AG10803 (cell line): ENCODE results near the gene MALAT1.

Experiments used
- DNase-seq: peaks from one replicate; pipeline ENCODE4 v3.0.0; 2010; ENCODE audit warnings: low read depth
- H3K4me3 ChIP-seq: 2 replicates; pipeline ENCODE4 v1.5.1; 2011; ENCODE audit warnings: mild to moderate bottlenecking, low read length, control low read depth
- TF ChIP-seq, protein P1 (sequence below): conservative IDR thresholded peaks from 2 replicates; pipeline ENCODE4 v1.5.1; 2011; ENCODE audit warnings: mild to moderate bottlenecking, low read length, control low read depth, inconsistent platforms

The MALAT1 gene

DNA sequence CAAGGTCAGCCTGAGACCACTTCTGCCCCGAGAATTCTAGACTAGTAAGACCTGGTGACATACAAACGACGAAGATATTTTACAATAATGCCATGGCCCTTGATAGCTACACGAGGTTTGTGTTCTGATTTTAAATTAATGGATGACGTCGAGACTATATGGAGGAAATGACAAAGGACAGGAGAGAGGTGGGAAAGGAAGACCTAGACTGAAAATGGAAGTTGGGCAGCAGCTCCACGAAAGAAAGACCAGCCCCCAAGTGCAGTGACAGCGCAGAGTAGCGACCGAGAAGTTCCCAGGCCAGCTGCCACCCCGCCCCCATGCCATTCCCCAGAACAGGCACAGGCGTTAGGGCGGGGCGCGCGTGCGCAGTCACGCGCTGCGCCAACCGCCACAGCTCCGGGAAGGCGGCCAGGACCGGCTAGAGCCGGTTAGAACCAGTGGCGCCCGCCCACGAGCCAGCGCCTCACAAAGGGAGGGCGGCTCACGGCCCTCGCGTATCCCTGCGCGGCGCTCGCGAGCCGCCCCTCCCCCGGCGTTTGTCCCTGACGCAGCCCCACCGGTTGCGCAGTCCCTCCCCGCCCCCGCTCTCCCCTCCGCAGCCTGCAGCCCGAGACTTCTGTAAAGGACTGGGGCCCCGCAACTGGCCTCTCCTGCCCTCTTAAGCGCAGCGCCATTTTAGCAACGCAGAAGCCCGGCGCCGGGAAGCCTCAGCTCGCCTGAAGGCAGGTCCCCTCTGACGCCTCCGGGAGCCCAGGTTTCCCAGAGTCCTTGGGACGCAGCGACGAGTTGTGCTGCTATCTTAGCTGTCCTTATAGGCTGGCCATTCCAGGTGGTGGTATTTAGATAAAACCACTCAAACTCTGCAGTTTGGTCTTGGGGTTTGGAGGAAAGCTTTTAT, 1.5 kb upstream of the MALAT1 start:
- DNase-seq, result peak; percentile 99
- H3K4me3 ChIP-seq, result peak overlapping the region; percentile 96
- TF ChIP-seq, protein P1, sequence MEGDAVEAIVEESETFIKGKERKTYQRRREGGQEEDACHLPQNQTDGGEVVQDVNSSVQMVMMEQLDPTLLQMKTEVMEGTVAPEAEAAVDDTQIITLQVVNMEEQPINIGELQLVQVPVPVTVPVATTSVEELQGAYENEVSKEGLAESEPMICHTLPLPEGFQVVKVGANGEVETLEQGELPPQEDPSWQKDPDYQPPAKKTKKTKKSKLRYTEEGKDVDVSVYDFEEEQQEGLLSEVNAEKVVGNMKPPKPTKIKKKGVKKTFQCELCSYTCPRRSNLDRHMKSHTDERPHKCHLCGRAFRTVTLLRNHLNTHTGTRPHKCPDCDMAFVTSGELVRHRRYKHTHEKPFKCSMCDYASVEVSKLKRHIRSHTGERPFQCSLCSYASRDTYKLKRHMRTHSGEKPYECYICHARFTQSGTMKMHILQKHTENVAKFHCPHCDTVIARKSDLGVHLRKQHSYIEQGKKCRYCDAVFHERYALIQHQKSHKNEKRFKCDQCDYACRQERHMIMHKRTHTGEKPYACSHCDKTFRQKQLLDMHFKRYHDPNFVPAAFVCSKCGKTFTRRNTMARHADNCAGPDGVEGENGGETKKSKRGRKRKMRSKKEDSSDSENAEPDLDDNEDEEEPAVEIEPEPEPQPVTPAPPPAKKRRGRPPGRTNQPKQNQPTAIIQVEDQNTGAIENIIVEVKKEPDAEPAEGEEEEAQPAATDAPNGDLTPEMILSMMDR, result no peak; the same call in 1 of the 2 replicates

DNA sequence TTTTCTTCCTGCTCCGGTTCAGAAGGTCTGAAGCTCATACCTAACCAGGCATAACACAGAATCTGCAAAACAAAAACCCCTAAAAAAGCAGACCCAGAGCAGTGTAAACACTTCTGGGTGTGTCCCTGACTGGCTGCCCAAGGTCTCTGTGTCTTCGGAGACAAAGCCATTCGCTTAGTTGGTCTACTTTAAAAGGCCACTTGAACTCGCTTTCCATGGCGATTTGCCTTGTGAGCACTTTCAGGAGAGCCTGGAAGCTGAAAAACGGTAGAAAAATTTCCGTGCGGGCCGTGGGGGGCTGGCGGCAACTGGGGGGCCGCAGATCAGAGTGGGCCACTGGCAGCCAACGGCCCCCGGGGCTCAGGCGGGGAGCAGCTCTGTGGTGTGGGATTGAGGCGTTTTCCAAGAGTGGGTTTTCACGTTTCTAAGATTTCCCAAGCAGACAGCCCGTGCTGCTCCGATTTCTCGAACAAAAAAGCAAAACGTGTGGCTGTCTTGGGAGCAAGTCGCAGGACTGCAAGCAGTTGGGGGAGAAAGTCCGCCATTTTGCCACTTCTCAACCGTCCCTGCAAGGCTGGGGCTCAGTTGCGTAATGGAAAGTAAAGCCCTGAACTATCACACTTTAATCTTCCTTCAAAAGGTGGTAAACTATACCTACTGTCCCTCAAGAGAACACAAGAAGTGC, 661 bp upstream of the MALAT1 start:
- peak overlapping the region; percentile 96 for H3K4me3 ChIP-seq
- DNase-seq, result peak; percentile 74
- TF ChIP-seq, protein P1, result no peak

GRCh38 chr11:65498727-65498976, 193 bp upstream of the MALAT1 start:
- TF ChIP-seq, protein P1, result no peak
- no peak for DNase-seq

GRCh38 chr11:65499713-65500386, 1.0 kb downstream of the MALAT1 start:
- peak overlapping the region; percentile 96 for H3K4me3 ChIP-seq
- DNase-seq, result no peak
- TF ChIP-seq, protein P1, result no peak

More at GRCh38 chr11:65498727-65498976, 193 bp upstream of the MALAT1 start:
- peak overlapping the region; percentile 96 for H3K4me3 ChIP-seq

GRCh38 chr11:65500387-65501185, 1.7 kb downstream of the MALAT1 start:
- peak; percentile 68 for DNase-seq
- TF ChIP-seq, protein P1, result no peak

GRCh38 chr11:65501186-65501471, 2.3 kb downstream of the MALAT1 start:
- peak overlapping the region; percentile 96 for H3K4me3 ChIP-seq
- no peak for DNase-seq
- TF ChIP-seq, protein P1, result no peak

More at GRCh38 chr11:65500387-65501185, 1.7 kb downstream of the MALAT1 start:
- H3K4me3 ChIP-seq, result peak overlapping the region; percentile 96
